Stimulated activated CD8-positive, alpha-beta memory T cell treated with anti-CD3 and anti-CD28 coated beads, Interleukin-7, amount 100 ng/mL, for 4 hours (primary cell): ENCODE results near the gene NEU3.

Experiments
- DNase-seq, 2 donors: peaks; one replicate each; pipeline ENCODE4 v3.0.0-alpha.2; 2020; ENCODE audit warnings: low read depth in 2 of 2

The NEU3 gene

DNA sequence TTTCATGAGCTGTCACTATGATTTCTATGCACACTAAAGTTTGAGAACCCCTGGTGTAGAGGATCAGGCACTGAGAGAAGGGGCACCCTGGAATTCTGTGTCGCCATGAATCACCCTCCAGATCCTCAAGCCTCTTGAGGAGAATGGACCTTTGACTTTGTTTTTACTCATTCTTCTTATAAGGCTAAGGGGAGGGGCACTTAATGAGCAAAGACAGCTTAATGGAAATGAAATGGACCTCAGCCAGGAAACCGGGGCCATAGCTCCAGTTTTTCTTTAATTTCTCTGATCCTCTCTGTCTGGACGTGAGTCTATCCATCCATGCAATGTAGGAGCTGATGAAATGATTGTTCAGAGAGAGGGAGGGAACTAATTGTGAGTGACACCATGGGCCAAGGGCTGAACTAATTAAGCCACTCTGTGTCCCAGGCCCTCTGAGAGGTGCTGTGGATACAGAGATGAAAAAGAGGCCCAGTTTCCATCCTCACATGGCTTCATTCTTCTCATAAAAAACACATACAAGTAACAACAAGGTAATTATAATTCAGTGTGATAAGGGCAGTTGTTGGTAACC lies 75.1 kb downstream of the NEU3 start:
- no peak for DNase-seq

DNA sequence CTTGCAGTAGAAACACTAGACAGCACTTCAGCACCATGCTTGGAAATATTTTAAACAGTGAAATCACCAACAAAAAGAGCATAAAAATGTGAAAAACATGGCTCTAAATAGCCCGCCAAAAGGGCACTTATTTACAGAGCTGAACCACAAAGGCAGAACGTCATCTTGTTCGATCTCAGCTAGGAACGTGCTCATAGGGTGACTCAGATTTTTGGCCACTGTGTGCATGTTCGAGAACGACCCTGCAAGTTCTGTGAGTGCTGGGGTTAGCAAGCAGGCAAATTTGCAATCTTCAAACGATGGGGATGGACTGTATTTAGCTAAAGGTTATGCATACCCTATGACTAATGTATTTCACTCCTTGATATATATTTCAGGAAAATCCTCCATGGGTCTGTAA lies 77.3 kb downstream of the NEU3 start:
- DNase-seq: no peak
